Neuronal stem cell (in vitro differentiated cells): Measurements from ENCODE around the gene PARP6.
A peak's percentile ranks its signal among the peaks of the same experiment; 100 is the strongest.

Experiments
- DNase-seq: peaks from one replicate; pipeline ENCODE4 v3.0.0-alpha.2; 2013; ENCODE audit warnings: low spot score
- H2AFZ ChIP-seq: one replicate; pipeline ENCODE4 v1.6.1; 2013; ENCODE audit warnings: mild to moderate bottlenecking, low read length, inconsistent platforms
- H2AK5ac ChIP-seq: 2 replicates; pipeline ENCODE4 v1.6.1; 2013; ENCODE audit warnings: low read depth, mild to moderate bottlenecking, inconsistent platforms, low read length, moderate library complexity, mixed read lengths
- H2BK120ac ChIP-seq: 2 replicates; pipeline ENCODE4 v1.6.1; 2013; ENCODE audit warnings: low read depth, mild to moderate bottlenecking, inconsistent platforms, low read length, moderate library complexity, mixed read lengths
- H2BK12ac ChIP-seq: one replicate; pipeline ENCODE4 v1.6.1; 2013; ENCODE audit warnings: low read length, inconsistent platforms
- H2BK15ac ChIP-seq: 2 replicates; pipeline ENCODE4 v1.6.1; 2013; ENCODE audit warnings: mild to moderate bottlenecking, low read length, inconsistent platforms, mixed read lengths
- H2BK5ac ChIP-seq: one replicate; pipeline ENCODE4 v1.6.1; 2013; ENCODE audit warnings: inconsistent platforms, mild to moderate bottlenecking, low read length, moderate library complexity
- H3K14ac ChIP-seq: one replicate; pipeline ENCODE4 v1.6.1; 2013; ENCODE audit warnings: low read length, inconsistent platforms
- H3K18ac ChIP-seq: 2 replicates; pipeline ENCODE4 v1.6.1; 2013; ENCODE audit warnings: low read length, inconsistent platforms
- H3K23ac ChIP-seq: 2 replicates; pipeline ENCODE4 v1.6.1; 2013; ENCODE audit warnings: low read depth, mild to moderate bottlenecking, mixed read lengths, low read length, inconsistent platforms; ENCODE audit not compliant: poor library complexity
- H3K27ac ChIP-seq: replicated peaks from 3 replicates; pipeline ENCODE4 v1.5.1; 2013; ENCODE audit warnings: low read length, inconsistent platforms
- H3K27me3 ChIP-seq, 3 experiments: 2 replicates each; pipeline ENCODE4 v1.6.1; 2013; ENCODE audit warnings: low read length in 3 of 3, mild to moderate bottlenecking in 2 of 3, inconsistent platforms in 1 of 3, low read depth in 1 of 3, mixed read lengths in 1 of 3, moderate library complexity in 1 of 3; ENCODE audit not compliant: control insufficient read depth in 3 of 3, insufficient read depth in 3 of 3
- H3K36me3 ChIP-seq, 2 donors: replicated peaks in 1 of 2; 2 replicates each; pipeline ENCODE4 v1.6.1; 2013; ENCODE audit warnings: low read length in 2 of 2; ENCODE audit not compliant: control insufficient read depth in 2 of 2, insufficient read depth in 2 of 2
- H3K4ac ChIP-seq: 2 replicates; pipeline ENCODE4 v1.6.1; 2013; ENCODE audit warnings: inconsistent platforms, mild to moderate bottlenecking, low read length, moderate library complexity
- H3K4me1 ChIP-seq, 2 donors: 1 replicate in 1 of 2; 2 replicates in 1 of 2; pipeline ENCODE4 v1.6.1; 2013; ENCODE audit warnings: low read length in 2 of 2, low read depth in 1 of 2; ENCODE audit not compliant: control insufficient read depth in 2 of 2, insufficient read depth in 1 of 2
- H3K4me2 ChIP-seq: one replicate; pipeline ENCODE4 v1.6.1; 2013; ENCODE audit warnings: mild to moderate bottlenecking, low read length, inconsistent platforms; ENCODE audit not compliant: insufficient read depth, poor library complexity, severe bottlenecking
- H3K4me3 ChIP-seq, 2 donors: 2 replicates each; pipeline ENCODE4 v1.5.1; 2013; ENCODE audit warnings: low read length in 2 of 2, mild to moderate bottlenecking in 2 of 2, inconsistent platforms in 1 of 2, moderate library complexity in 1 of 2
- H3K79me1 ChIP-seq: one replicate; pipeline ENCODE4 v1.6.1; 2013; ENCODE audit warnings: low read depth, mild to moderate bottlenecking, inconsistent platforms, low read length, moderate library complexity
- H3K9ac ChIP-seq: one replicate; pipeline ENCODE4 v1.6.1; 2013; ENCODE audit warnings: mild to moderate bottlenecking, low read depth, low read length, inconsistent platforms; ENCODE audit not compliant: poor library complexity
- H3K9me3 ChIP-seq, 2 donors: replicated peaks in 1 of 2; 2 replicates each; pipeline versions ENCODE3 to v1.6.1; 2013; ENCODE audit warnings: low read length in 2 of 2, mild to moderate bottlenecking in 2 of 2, inconsistent platforms in 1 of 2, low read depth in 1 of 2, mixed read lengths in 1 of 2, moderate library complexity in 1 of 2; ENCODE audit not compliant: control insufficient read depth in 2 of 2, insufficient read depth in 1 of 2
- H4K8ac ChIP-seq: one replicate; pipeline ENCODE4 v1.6.1; 2013; ENCODE audit warnings: low read depth, mild to moderate bottlenecking, inconsistent platforms, low read length, moderate library complexity
- H4K91ac ChIP-seq: one replicate; pipeline ENCODE4 v1.6.1; 2013; ENCODE audit warnings: low read length, low read depth, mild to moderate bottlenecking, inconsistent platforms; ENCODE audit not compliant: poor library complexity
- WGBS, 2 donors: extraction: QIAGEN DNeasy Blood & Tissue Kit; methylation state at CpG; one replicate each; pipeline ENCODE4 v1.1.7; 2013; ENCODE audit warnings: missing lambda C conversion rate in 2 of 2, mixed read lengths in 1 of 2; ENCODE audit not compliant: insufficient read length in 2 of 2, insufficient replicate concordance in 1 of 2; ENCODE audit errors: extremely low coverage in 2 of 2; 5-methylcytosine and 5-hydroxymethylcytosine counted together

Gene PARP6

DNA sequence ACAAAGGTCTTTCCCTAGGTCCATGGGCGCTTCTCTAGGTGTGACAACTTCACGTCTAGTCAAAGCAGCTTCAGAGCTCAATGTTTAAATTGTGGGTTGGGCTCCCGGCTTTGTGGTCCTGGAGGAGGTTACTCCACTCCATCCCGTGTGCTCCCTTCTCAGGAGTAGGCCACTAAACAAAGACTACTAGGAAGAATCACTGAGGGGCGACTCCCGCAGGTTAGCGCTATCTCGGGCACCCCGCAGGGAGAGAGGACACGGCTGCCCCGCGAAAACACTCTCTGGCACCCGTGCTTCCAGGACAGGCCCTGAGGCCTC, 500 bp downstream of the PARP6 start:
- Histone ChIP-seq H3K4me3 (peak overlapping the region; percentile 84 to 98), H3K79me1 (no peaks in the 10 kb centered on the region), H3K36me3 (peaks cover 8 to 39% of the 10 kb centered on the region in 2 donors), H3K18ac (peak overlapping the region; percentile 76), H3K23ac (peak overlapping the region; percentile 83), H2BK15ac (no peak overlapping the region), H2AFZ (peak overlapping the region; percentile 87), H3K27me3 (no peaks in the 10 kb centered on the region), H3K4ac (no peak overlapping the region), H3K9me3 (no peaks in the 10 kb centered on the region), H2BK12ac (no peak overlapping the region), H3K27ac (no peak overlapping the region), H4K8ac (no peak overlapping the region), H3K4me1 (peaks cover 2 to 5% of the 10 kb centered on the region in 2 donors), H2BK120ac (no peak overlapping the region), H4K91ac (no peak overlapping the region), H3K4me2 (peak overlapping the region; percentile 82), H3K9ac (peak overlapping the region; percentile 94), H2BK5ac (no peak overlapping the region), H3K14ac (no peak overlapping the region), H2AK5ac (peak overlapping the region; percentile 12)
- no CpG with 5 or more reads among the region's 13 CpGs for WGBS, 2 donors
- DNase-seq = no peak

DNA sequence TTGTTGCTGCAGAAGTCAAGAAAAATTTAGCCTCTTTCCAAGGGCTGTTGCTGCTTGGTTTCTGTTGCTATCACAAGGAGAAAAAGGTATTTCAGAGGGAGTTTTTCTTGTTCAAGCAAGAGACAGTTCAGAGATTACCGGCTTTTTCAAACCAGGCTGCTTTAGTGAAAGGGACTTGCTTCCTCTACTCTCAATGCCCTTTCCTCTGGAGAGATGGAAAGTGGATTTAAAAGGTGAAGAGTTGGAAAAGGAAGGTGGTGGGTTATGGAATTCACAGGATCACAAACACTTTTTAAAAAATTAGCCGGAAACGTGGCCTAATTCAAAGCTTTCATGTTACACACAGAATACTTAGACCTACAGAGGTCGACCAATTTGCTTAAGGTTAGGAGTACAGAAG, 1.1 kb downstream of the PARP6 start:
- Histone ChIP-seq H3K9me3 (no peaks in the 10 kb centered on the region), H3K4me2 (no peak overlapping the region), H2AFZ (no peak overlapping the region), H4K91ac (no peak overlapping the region), H3K36me3 (peaks cover 10 to 45% of the 10 kb centered on the region in 2 donors), H3K14ac (no peak overlapping the region), H4K8ac (no peak overlapping the region), H3K23ac (no peak overlapping the region), H3K4ac (no peak overlapping the region), H3K27ac (no peak overlapping the region), H3K4me1 (peaks cover 2 to 5% of the 10 kb centered on the region in 2 donors), H2AK5ac (no peak overlapping the region), H3K9ac (no peak overlapping the region), H2BK120ac (no peak overlapping the region), H3K4me3 (peak overlapping the region in 1 of 2 donors; percentile 84), H2BK5ac (no peak overlapping the region), H2BK12ac (no peak overlapping the region), H3K79me1 (no peaks in the 10 kb centered on the region), H2BK15ac (no peak overlapping the region), H3K18ac (no peak overlapping the region), H3K27me3 (no peaks in the 10 kb centered on the region)
- no peak for DNase-seq
- WGBS, 2 donors = no CpG with 5 or more reads among the region's 4 CpGs

DNA sequence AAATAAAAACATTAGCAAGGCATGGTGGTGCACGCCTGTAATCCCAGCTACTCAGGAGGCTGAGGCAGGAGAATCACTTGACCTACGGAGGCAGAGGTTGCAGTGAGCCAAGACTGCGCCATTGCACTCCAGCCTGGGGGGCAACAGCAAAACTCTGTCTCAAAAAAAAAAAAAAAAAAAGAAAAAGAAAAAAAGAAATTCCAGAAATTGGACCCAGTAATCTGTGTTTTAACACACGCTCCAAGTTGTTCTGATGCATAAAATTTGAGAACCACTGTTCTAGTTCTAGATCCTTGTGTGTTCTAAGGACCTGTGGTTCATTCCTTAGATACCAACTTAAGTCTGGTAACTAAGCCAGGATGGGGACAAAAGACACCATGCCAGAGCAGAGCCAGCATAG, 2.6 kb downstream of the PARP6 start:
- Histone ChIP-seq H3K4me2 (no peak overlapping the region), H2BK15ac (no peak overlapping the region), H3K27me3 (no peaks in the 10 kb centered on the region), H2AK5ac (no peak overlapping the region), H3K4me3 (no peak overlapping the region), H2BK120ac (no peak overlapping the region), H3K14ac (no peak overlapping the region), H3K18ac (no peak overlapping the region), H3K23ac (no peak overlapping the region), H3K79me1 (no peaks in the 10 kb centered on the region), H3K9ac (no peak overlapping the region), H3K4ac (no peak overlapping the region), H2BK12ac (no peak overlapping the region), H2BK5ac (no peak overlapping the region), H2AFZ (no peak overlapping the region), H3K4me1 (peaks cover 2 to 5% of the 10 kb centered on the region in 2 donors), H3K27ac (no peak overlapping the region), H3K36me3 (peaks cover 23 to 60% of the 10 kb centered on the region in 2 donors), H4K8ac (no peak overlapping the region), H3K9me3 (no peaks in the 10 kb centered on the region), H4K91ac (no peak overlapping the region)
- no peak for DNase-seq
- no CpG with 5 or more reads among the region's 4 CpGs for WGBS, 2 donors

DNA sequence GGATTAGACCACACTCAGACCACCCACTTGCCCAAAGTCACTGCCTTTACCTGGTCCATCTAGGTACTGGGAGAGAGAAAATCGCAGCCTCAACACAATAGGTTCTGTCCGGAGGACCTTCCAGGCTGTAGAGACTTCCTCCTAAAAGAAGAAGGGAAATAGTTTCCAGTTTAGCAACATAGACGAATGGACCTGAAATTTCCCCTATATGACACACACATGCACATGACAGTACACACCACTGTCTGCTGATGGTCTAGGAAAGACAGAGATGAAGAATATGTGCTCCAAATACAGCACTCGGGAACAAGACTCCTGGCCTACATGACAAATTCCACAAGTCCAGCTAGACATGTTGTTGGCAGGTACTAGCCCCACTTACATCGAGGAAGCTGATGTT, 7.3 kb downstream of the PARP6 start:
- no peaks in the 10 kb centered on the region for H3K79me1 ChIP-seq
- no peak overlapping the region for H4K8ac ChIP-seq
- no peak overlapping the region for H3K4me3 ChIP-seq
- H3K4ac ChIP-seq = no peak overlapping the region
- H3K9me3 ChIP-seq = no peaks in the 10 kb centered on the region
- H3K4me2 ChIP-seq = no peak overlapping the region
- no peak overlapping the region for H2BK15ac ChIP-seq
- H4K91ac ChIP-seq = no peak overlapping the region
- H2BK120ac ChIP-seq = no peak overlapping the region
- no peaks in the 10 kb centered on the region for H3K27me3 ChIP-seq
- no peak for DNase-seq
- no peaks in the 10 kb centered on the region for H3K4me1 ChIP-seq
- H2BK12ac ChIP-seq = no peak overlapping the region
- H3K14ac ChIP-seq = no peak overlapping the region
- no peak overlapping the region for H2AK5ac ChIP-seq
- no peak overlapping the region for H3K23ac ChIP-seq
- H2BK5ac ChIP-seq = no peak overlapping the region
- H3K18ac ChIP-seq = no peak overlapping the region
- no peak overlapping the region for H3K9ac ChIP-seq
- no peak overlapping the region for H2AFZ ChIP-seq
- H3K27ac ChIP-seq = no peak overlapping the region
- no CpG with 5 or more reads among the region's 5 CpGs for WGBS, 2 donors
- H3K36me3 ChIP-seq = peaks cover 49 to 97% of the 10 kb centered on the region in 2 donors
